OCI-LY1 (cell line): Measurements from ENCODE around the gene RPH3AL.

Experiments
- H2AFZ ChIP-seq: fragments of 200-600 bp; sonication (generic), shearing (Covaris generic); 2 replicates; pipeline ENCODE4 v1.6.0; 2014; ENCODE audit warnings: antibody characterized with exemption, mild to moderate bottlenecking, low read length
- H3F3A ChIP-seq: fragments of 200-600 bp; sonication (generic), shearing (Covaris generic); 2 replicates; pipeline ENCODE4 v1.6.0; 2014; ENCODE audit warnings: mild to moderate bottlenecking, antibody characterized with exemption, low read length, moderate library complexity; ENCODE audit not compliant: insufficient read depth
- H3K27ac ChIP-seq: fragments of 200-600 bp; sonication (generic); 2 replicates; pipeline ENCODE4 v1.5.1; 2014; ENCODE audit warnings: low read length, mixed run types, mild to moderate bottlenecking, low read depth; ENCODE audit not compliant: poor library complexity, severe bottlenecking
- H3K27me3 ChIP-seq: fragments of 200-600 bp; sonication (generic); 2 replicates; pipeline ENCODE4 v1.6.0; 2014; ENCODE audit warnings: antibody characterized with exemption, mild to moderate bottlenecking, low read length, moderate library complexity; ENCODE audit not compliant: insufficient read depth
- H3K36me3 ChIP-seq: fragments of 200-600 bp; sonication (generic); 2 replicates; pipeline ENCODE4 v1.6.1; 2014; ENCODE audit warnings: mild to moderate bottlenecking, antibody characterized with exemption, low read length, moderate library complexity, mixed read lengths; ENCODE audit not compliant: insufficient read depth
- H3K4me1 ChIP-seq: fragments of 200-600 bp; sonication (generic); 2 replicates; pipeline ENCODE4 v1.5.1; 2014; ENCODE audit warnings: mild to moderate bottlenecking, low read length, moderate library complexity; ENCODE audit not compliant: insufficient read depth, severe bottlenecking
- H3K4me2 ChIP-seq: fragments of 200-600 bp; sonication (generic), shearing (Covaris generic); 2 replicates; pipeline ENCODE4 v1.6.1; 2014; ENCODE audit warnings: low read length
- H3K4me3 ChIP-seq: fragments of 200-600 bp; sonication (generic); 2 replicates; pipeline ENCODE4 v1.5.1; 2014; ENCODE audit warnings: low read length, low read depth, mild to moderate bottlenecking, mixed read lengths; ENCODE audit not compliant: poor library complexity, severe bottlenecking
- H3K79me2 ChIP-seq: fragments of 200-600 bp; shearing (Covaris generic); 2 replicates; pipeline ENCODE4 v1.6.1; 2016; ENCODE audit warnings: mixed run types, low read length, mixed read lengths; ENCODE audit not compliant: insufficient read depth
- H3K9ac ChIP-seq: fragments of 200-600 bp; sonication (generic), shearing (Covaris generic); 2 replicates; pipeline ENCODE4 v1.6.1; 2014; ENCODE audit warnings: mild to moderate bottlenecking, low read length, mixed read lengths
- H3K9me2 ChIP-seq: fragments of 200-600 bp; sonication (generic), shearing (Covaris generic); 2 replicates; pipeline ENCODE4 v1.6.1; 2014; ENCODE audit warnings: low read depth, mild to moderate bottlenecking, low read length, mixed read lengths
- H3K9me3 ChIP-seq: fragments of 200-600 bp; shearing (Covaris generic); 2 replicates; pipeline ENCODE4 v1.6.1; 2014; ENCODE audit warnings: low read length, mixed read lengths
- H4K20me1 ChIP-seq: fragments of 200-600 bp; sonication (generic), shearing (Covaris generic); 2 replicates; pipeline ENCODE4 v1.6.0; 2016; ENCODE audit warnings: mild to moderate bottlenecking, low read length; ENCODE audit not compliant: insufficient read depth
- EZH2 ChIP-seq: fragments of 200-600 bp; sonication (generic), shearing (Covaris generic); IDR thresholded peaks from 2 replicates; pipeline ENCODE4 v1.8.0; 2017; ENCODE audit warnings: borderline replicate concordance, mixed run types, mild to moderate bottlenecking, antibody characterized with exemption, low read length, moderate library complexity, mixed read lengths
- TF ChIP-seq, protein P1 (sequence below): fragments of 200-600 bp; sonication (generic), shearing (Covaris generic); IDR thresholded peaks from 2 replicates; pipeline ENCODE4 v1.5.1; 2017; ENCODE audit warnings: mild to moderate bottlenecking, antibody characterized with exemption, low read length, moderate library complexity, mixed read lengths

Gene RPH3AL

DNA sequence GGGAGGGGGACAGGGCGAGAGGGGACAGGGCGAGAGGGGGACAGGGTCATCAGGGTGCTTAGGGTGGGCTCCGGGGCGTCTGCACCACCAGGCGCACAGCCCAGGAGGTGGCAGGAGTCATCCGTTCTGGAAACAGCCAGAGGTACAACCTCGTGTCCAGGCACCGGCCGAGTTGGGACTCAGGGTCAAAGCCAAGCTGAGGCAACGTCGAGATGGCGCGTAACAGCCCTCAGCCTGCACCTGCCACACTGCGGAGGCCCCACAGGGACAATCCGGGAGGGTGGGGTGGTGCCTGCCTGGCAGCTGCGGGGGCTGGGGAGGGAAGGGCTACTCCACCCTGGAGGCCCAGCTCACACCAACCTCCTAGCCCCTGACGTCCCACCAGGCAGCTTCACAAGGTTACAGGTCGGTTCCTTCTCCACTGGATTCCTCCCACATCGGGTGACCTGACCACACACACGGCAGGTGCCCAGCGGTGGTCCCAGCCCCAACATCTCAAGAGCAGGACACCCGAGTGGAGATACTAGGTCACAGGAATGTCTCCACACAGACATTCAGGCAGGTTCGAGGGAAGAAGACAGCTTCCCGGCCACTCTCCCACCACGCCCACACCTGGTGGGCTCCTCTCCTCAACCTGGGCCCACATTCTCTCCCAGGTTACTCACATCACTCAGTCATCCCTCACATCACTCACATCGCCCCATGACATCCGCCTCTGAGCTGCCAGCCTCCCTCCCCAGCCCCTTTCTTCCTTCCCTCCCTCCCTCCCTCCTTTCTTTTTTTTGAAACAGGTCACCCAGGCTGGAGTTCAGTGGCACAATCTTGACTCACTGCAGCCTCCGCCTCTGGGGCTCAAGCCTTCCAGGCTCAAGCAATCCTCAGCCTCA is 47.3 kb downstream of the RPH3AL start:
- H3K9me2 ChIP-seq = no peaks in the 10 kb centered on the region
- H3K4me3 ChIP-seq = no peak overlapping the region
- H3K4me2 ChIP-seq = no peak overlapping the region
- no peaks in the 10 kb centered on the region for H3K9me3 ChIP-seq
- no peak for TF ChIP-seq EZH2
- TF ChIP-seq, protein P1, sequence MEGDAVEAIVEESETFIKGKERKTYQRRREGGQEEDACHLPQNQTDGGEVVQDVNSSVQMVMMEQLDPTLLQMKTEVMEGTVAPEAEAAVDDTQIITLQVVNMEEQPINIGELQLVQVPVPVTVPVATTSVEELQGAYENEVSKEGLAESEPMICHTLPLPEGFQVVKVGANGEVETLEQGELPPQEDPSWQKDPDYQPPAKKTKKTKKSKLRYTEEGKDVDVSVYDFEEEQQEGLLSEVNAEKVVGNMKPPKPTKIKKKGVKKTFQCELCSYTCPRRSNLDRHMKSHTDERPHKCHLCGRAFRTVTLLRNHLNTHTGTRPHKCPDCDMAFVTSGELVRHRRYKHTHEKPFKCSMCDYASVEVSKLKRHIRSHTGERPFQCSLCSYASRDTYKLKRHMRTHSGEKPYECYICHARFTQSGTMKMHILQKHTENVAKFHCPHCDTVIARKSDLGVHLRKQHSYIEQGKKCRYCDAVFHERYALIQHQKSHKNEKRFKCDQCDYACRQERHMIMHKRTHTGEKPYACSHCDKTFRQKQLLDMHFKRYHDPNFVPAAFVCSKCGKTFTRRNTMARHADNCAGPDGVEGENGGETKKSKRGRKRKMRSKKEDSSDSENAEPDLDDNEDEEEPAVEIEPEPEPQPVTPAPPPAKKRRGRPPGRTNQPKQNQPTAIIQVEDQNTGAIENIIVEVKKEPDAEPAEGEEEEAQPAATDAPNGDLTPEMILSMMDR = no peak
- H3F3A ChIP-seq = no peaks in the 10 kb centered on the region
- no peak overlapping the region for H3K9ac ChIP-seq
- no peaks in the 10 kb centered on the region for H3K79me2 ChIP-seq
- H3K4me1 ChIP-seq = no peaks in the 10 kb centered on the region
- H3K27ac ChIP-seq = no peak overlapping the region
- H2AFZ ChIP-seq = no peak overlapping the region
- H4K20me1 ChIP-seq = no peaks in the 10 kb centered on the region
- H3K27me3 ChIP-seq = peaks cover 8% of the 10 kb centered on the region; the same call in 1 of the 2 replicates
- H3K36me3 ChIP-seq = no peaks in the 10 kb centered on the region

DNA sequence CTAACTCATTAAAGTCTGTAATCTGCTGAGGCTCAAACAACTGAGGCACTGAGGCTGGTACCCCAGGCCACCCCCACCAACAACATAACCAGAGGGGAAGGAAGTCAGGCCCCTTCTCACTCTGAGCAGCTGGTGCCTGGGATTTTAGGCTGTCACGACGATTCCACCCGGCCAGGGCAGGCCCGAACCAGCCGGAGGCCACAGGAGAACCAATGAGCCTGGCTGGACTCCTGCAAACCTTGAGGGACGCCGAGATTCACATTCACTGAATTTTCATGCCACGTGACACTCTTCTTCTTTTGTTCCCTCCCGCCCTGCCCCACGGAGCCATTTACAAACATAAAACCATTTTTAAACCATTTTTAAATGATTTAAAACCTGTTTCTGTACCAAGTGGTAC is 48.1 kb downstream of the RPH3AL start:
- no peaks in the 10 kb centered on the region for H4K20me1 ChIP-seq
- H3K79me2 ChIP-seq = no peaks in the 10 kb centered on the region
- no peaks in the 10 kb centered on the region for H3K9me2 ChIP-seq
- no peak overlapping the region for H3K4me2 ChIP-seq
- no peak overlapping the region for H3K4me3 ChIP-seq
- H3K27ac ChIP-seq = no peak overlapping the region
- TF ChIP-seq, protein P1 = no peak
- no peak for TF ChIP-seq EZH2
- no peaks in the 10 kb centered on the region for H3K36me3 ChIP-seq
- no peak overlapping the region for H2AFZ ChIP-seq
- H3F3A ChIP-seq = no peaks in the 10 kb centered on the region
- no peaks in the 10 kb centered on the region for H3K4me1 ChIP-seq
- H3K9ac ChIP-seq = no peak overlapping the region
- H3K27me3 ChIP-seq = peaks cover 8% of the 10 kb centered on the region; the same call in 1 of the 2 replicates
- no peaks in the 10 kb centered on the region for H3K9me3 ChIP-seq

DNA sequence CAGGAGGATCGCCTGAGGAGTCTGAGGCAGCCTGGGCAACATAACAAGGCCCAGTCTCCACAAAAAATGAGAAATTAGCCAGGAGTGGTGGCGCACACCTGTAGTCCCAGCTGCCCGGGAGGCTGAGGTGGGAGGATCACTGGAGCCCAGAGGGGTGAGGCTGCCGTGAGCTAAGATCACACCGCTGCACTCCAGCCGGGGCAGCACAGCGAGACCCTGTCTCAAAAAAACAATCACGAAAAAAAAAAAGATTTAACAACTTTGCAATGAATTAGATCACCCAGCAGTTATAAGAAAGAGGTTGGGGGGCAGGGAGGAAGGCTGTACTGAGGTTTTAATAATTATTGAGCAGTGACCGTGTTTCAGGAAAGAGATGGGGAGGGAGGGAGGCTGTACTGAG is 49.4 kb downstream of the RPH3AL start:
- no peaks in the 10 kb centered on the region for H3K4me1 ChIP-seq
- no peaks in the 10 kb centered on the region for H3K79me2 ChIP-seq
- no peak overlapping the region for H3K27ac ChIP-seq
- H2AFZ ChIP-seq = no peak overlapping the region
- TF ChIP-seq, protein P1 = no peak
- TF ChIP-seq EZH2 = no peak
- no peak overlapping the region for H3K9ac ChIP-seq
- H3K36me3 ChIP-seq = no peaks in the 10 kb centered on the region
- no peaks in the 10 kb centered on the region for H4K20me1 ChIP-seq
- H3K4me3 ChIP-seq = no peak overlapping the region
- no peak overlapping the region for H3K4me2 ChIP-seq
- H3F3A ChIP-seq = no peaks in the 10 kb centered on the region
- peaks cover 8% of the 10 kb centered on the region; the same call in 1 of the 2 replicates for H3K27me3 ChIP-seq
- H3K9me3 ChIP-seq = no peaks in the 10 kb centered on the region
- H3K9me2 ChIP-seq = no peaks in the 10 kb centered on the region
